H1 (cell line): ENCODE measurements around the gene WFDC8. TPM values are rescaled to one million over a fixed set of nuclear protein-coding genes. Genes with fewer than 3 reads are reported as not detected.

Experiments used
- CTCF ChIA-PET: fragments of 300-600 bp; sonication (Branson Sonifier 250); formaldehyde crosslinking; loops from one replicate; lab custom pipeline; 2021; ENCODE audit not compliant: partially characterized antibody; lab: Charles Lee
- POLR2A ChIA-PET: fragments of 300-600 bp; sonication (Branson Sonifier 250); formaldehyde crosslinking; loops from one replicate; lab custom pipeline; 2021; ENCODE audit warnings: inconsistent platforms; ENCODE audit not compliant: partially characterized antibody; lab: Charles Lee
- DNase-seq, 2 experiments: peaks; one replicate each; pipeline versions ENCODE4 v3.0.0 to v3.0.0-alpha.2; 2010 to 2022; ENCODE audit warnings: low spot score in 2 of 2, low read depth in 1 of 2, mixed read lengths in 1 of 2
- FAIRE-seq: peaks from 2 replicates; lab custom pipeline; 2011; peaks lifted over from hg19 to GRCh38; lab: Jason Lieb, UNC
- H2AFZ ChIP-seq: 2 replicates; pipeline ENCODE4 v1.8.1; 2012; ENCODE audit warnings: low read length, inconsistent platforms
- H2AK5ac ChIP-seq: 2 replicates; pipeline ENCODE4 v1.6.1; 2013; ENCODE audit warnings: low read depth, low read length
- H2BK120ac ChIP-seq: replicated peaks from 2 replicates; pipeline ENCODE3; 2013; ENCODE audit warnings: low read depth, low read length, inconsistent platforms
- H2BK12ac ChIP-seq: 2 replicates; pipeline ENCODE4 v1.6.1; 2013; ENCODE audit warnings: low read depth, low read length
- H2BK15ac ChIP-seq: 2 replicates; pipeline ENCODE4 v1.6.1; 2013; ENCODE audit warnings: low read length
- H2BK20ac ChIP-seq: 2 replicates; pipeline ENCODE4 v1.6.1; 2013; ENCODE audit warnings: low read length
- H2BK5ac ChIP-seq: 2 replicates; pipeline ENCODE4 v1.6.1; 2013; ENCODE audit warnings: low read depth, low read length
- H3K14ac ChIP-seq: 2 replicates; pipeline ENCODE4 v1.6.1; 2013; ENCODE audit warnings: inconsistent platforms; ENCODE audit not compliant: insufficient read length
- H3K18ac ChIP-seq: 2 replicates; pipeline ENCODE4 v1.6.1; 2013; ENCODE audit warnings: low read length; ENCODE audit errors: extremely low read depth
- H3K23ac ChIP-seq: 2 replicates; pipeline ENCODE4 v1.6.1; 2013; ENCODE audit warnings: inconsistent platforms; ENCODE audit not compliant: insufficient read length
- H3K23me2 ChIP-seq: 2 replicates; pipeline ENCODE4 v1.6.1; 2013; ENCODE audit warnings: low read depth, low read length
- H3K27ac ChIP-seq: 2 replicates; pipeline ENCODE4 v1.6.1; 2011; ENCODE audit warnings: low read depth, low read length, inconsistent platforms
- H3K27me3 ChIP-seq, 4 experiments: replicated peaks in 1 of 4; 1 replicate in 1 of 4; 2 replicates in 3 of 4; pipeline versions ENCODE4 v1.6.1 to v1.8.1; 2011 to 2013; ENCODE audit warnings: low read length in 3 of 4, mild to moderate bottlenecking in 3 of 4, inconsistent platforms in 2 of 4, mixed read lengths in 2 of 4, moderate library complexity in 1 of 4; ENCODE audit not compliant: control insufficient read depth in 3 of 4, insufficient read depth in 3 of 4; ENCODE audit errors: extremely low read depth in 1 of 4
- H3K36me3 ChIP-seq, 4 experiments: 2 replicates each; pipeline versions ENCODE4 v1.6.1 to v1.8.1; 2011 to 2013; ENCODE audit warnings: mild to moderate bottlenecking in 4 of 4, low read length in 3 of 4, moderate library complexity in 2 of 4, control low read depth in 1 of 4, inconsistent platforms in 1 of 4; ENCODE audit not compliant: insufficient read depth in 4 of 4, control insufficient read depth in 2 of 4
- H3K4ac ChIP-seq: replicated peaks from 2 replicates; pipeline ENCODE3; 2013; ENCODE audit warnings: low read length, low read depth, mixed read lengths, inconsistent platforms; ENCODE audit not compliant: insufficient read length
- H3K4me1 ChIP-seq, 4 experiments: replicated peaks in 1 of 4; 1 replicate in 1 of 4; 2 replicates in 3 of 4; pipeline versions ENCODE4 v1.6.1 to v1.8.1; 2011 to 2013; ENCODE audit warnings: low read length in 3 of 4, inconsistent platforms in 2 of 4, mixed read lengths in 1 of 4; ENCODE audit not compliant: insufficient read depth in 4 of 4, control insufficient read depth in 3 of 4
- H3K4me2 ChIP-seq, 2 experiments: 2 replicates each; pipeline versions ENCODE4 v1.6.1 to v1.8.1; 2011 to 2013; ENCODE audit warnings: low read depth in 2 of 2, low read length in 2 of 2, control low read depth in 1 of 2, inconsistent platforms in 1 of 2, mild to moderate bottlenecking in 1 of 2; ENCODE audit not compliant: insufficient read depth in 1 of 2
- H3K4me3 ChIP-seq, 4 experiments: fragments of 200-600, 300-600 bp in 1 of 4; sonication (generic), shearing (Covaris generic), sonication (Bioruptor Twin) in 1 of 4; 2 replicates each; pipeline versions ENCODE4 v1.5.1 to v1.8.1; 2011 to 2016; ENCODE audit warnings: low read length in 4 of 4, low read depth in 3 of 4, control low read depth in 2 of 4, inconsistent platforms in 2 of 4, mild to moderate bottlenecking in 2 of 4, mixed read lengths in 1 of 4, moderate library complexity in 1 of 4; ENCODE audit not compliant: insufficient read depth in 2 of 4; ENCODE audit errors: extremely low read depth in 1 of 4
- H3K56ac ChIP-seq: replicated peaks from 2 replicates; pipeline ENCODE3; 2013; ENCODE audit warnings: low read depth, mild to moderate bottlenecking, mixed read lengths, low read length, inconsistent platforms; ENCODE audit not compliant: insufficient read length
- H3K79me1 ChIP-seq: 2 replicates; pipeline ENCODE4 v1.6.1; 2013; ENCODE audit warnings: low read depth, low read length, control low read depth
- H3K79me2 ChIP-seq, 2 experiments: 2 replicates each; pipeline versions ENCODE4 v1.6.1 to v1.8.1; 2012 to 2013; ENCODE audit warnings: low read length in 2 of 2, mild to moderate bottlenecking in 2 of 2, inconsistent platforms in 1 of 2; ENCODE audit not compliant: insufficient read depth in 2 of 2, control insufficient read depth in 1 of 2
- H3K9ac ChIP-seq, 4 experiments: replicated peaks in 1 of 4; 1 replicate in 1 of 4; 2 replicates in 3 of 4; pipeline versions ENCODE4 v1.6.1 to v1.8.1; 2011 to 2013; ENCODE audit warnings: low read depth in 3 of 4, low read length in 3 of 4, control low read depth in 2 of 4, mild to moderate bottlenecking in 2 of 4, moderate library complexity in 2 of 4, inconsistent platforms in 1 of 4; ENCODE audit errors: extremely low read depth in 1 of 4
- H3K9me3 ChIP-seq, 2 experiments: 2 replicates each; pipeline versions ENCODE4 v1.6.1 to v1.8.1; 2012 to 2013; ENCODE audit warnings: mild to moderate bottlenecking in 2 of 2, moderate library complexity in 2 of 2, control low read depth in 1 of 2, inconsistent platforms in 1 of 2, low read depth in 1 of 2, low read length in 1 of 2, mixed read lengths in 1 of 2; ENCODE audit not compliant: insufficient read depth in 2 of 2
- H4K20me1 ChIP-seq, 2 experiments: replicated peaks in 1 of 2; 2 replicates each; pipeline versions ENCODE3 to v1.8.1; 2011 to 2013; ENCODE audit warnings: inconsistent platforms in 2 of 2, low read length in 2 of 2, mild to moderate bottlenecking in 1 of 2; ENCODE audit not compliant: insufficient read depth in 2 of 2, control insufficient read depth in 1 of 2
- H4K5ac ChIP-seq: 2 replicates; pipeline ENCODE4 v1.6.1; 2013; ENCODE audit warnings: low read length, low read depth, mixed read lengths, inconsistent platforms; ENCODE audit not compliant: insufficient read length
- H4K8ac ChIP-seq: 2 replicates; pipeline ENCODE4 v1.8.0; 2013; ENCODE audit warnings: mild to moderate bottlenecking, moderate library complexity, low read length, inconsistent platforms; ENCODE audit not compliant: insufficient read depth; ENCODE audit errors: extremely low read depth
- H4K91ac ChIP-seq: replicated peaks from 2 replicates; pipeline ENCODE3; 2013; ENCODE audit warnings: low read length, mixed read lengths, inconsistent platforms; ENCODE audit not compliant: insufficient read length
- ASH2L ChIP-seq: fragments of 200-600, 300-600 bp; sonication (generic); IDR thresholded peaks from one replicate; pipeline ENCODE4 v1.7.1; 2017; ENCODE audit warnings: low read length
- BACH1 ChIP-seq: IDR thresholded peaks from 2 replicates; pipeline ENCODE4 v1.6.1; 2012; ENCODE audit warnings: low read length, improper control_type of control experiment
- CBX5 ChIP-seq: fragments of 300-800, 300-1000 bp; sonication (generic); IDR thresholded peaks from 2 replicates; pipeline ENCODE4 v1.7.1; 2016; ENCODE audit warnings: antibody characterized with exemption, low read length, low read depth
- CBX8 ChIP-seq: fragments of 300-800, 300-1000 bp; sonication (generic); IDR thresholded peaks from 2 replicates; pipeline ENCODE4 v1.7.1; 2016; ENCODE audit warnings: low read depth, low read length, borderline replicate concordance
- FOSL1 ChIP-seq: IDR thresholded peaks from 2 replicates; pipeline ENCODE4 v1.6.1; 2011; ENCODE audit warnings: mild to moderate bottlenecking, low read depth, low read length, moderate library complexity; ENCODE audit not compliant: insufficient read depth
- HDAC6 ChIP-seq: IDR thresholded peaks from one replicate; pipeline ENCODE4 v1.7.1; 2012; ENCODE audit warnings: low read depth, mild to moderate bottlenecking, inconsistent platforms, low read length, moderate library complexity
- MAFK ChIP-seq: IDR thresholded peaks from 2 replicates; pipeline ENCODE4 v1.6.1; 2012; ENCODE audit warnings: low read depth, mild to moderate bottlenecking, improper control_type of control experiment, low read length
- NANOG ChIP-seq: IDR thresholded peaks from 2 replicates; pipeline ENCODE4 v1.6.1; 2011; ENCODE audit warnings: low read length, low read depth, mild to moderate bottlenecking, inconsistent platforms; ENCODE audit not compliant: insufficient read depth, poor library complexity, severe bottlenecking
- PHF8 ChIP-seq: fragments of 200-600 bp; sonication (generic); conservative IDR thresholded peaks from 2 replicates; pipeline ENCODE4 v1.7.1; 2012; ENCODE audit warnings: low read depth, mild to moderate bottlenecking, inconsistent platforms, low read length, moderate library complexity
- POU5F1 ChIP-seq: IDR thresholded peaks from 2 replicates; pipeline ENCODE4 v1.6.1; 2011; ENCODE audit warnings: low read depth, mild to moderate bottlenecking, low read length, moderate library complexity
- SIRT6 ChIP-seq: IDR thresholded peaks from one replicate; pipeline ENCODE4 v1.7.1; 2012; ENCODE audit warnings: low read length, inconsistent platforms
- SIX5 ChIP-seq: IDR thresholded peaks from 2 replicates; pipeline ENCODE4 v1.6.1; 2011; ENCODE audit warnings: mild to moderate bottlenecking, low read depth, low read length
- SP2 ChIP-seq: IDR thresholded peaks from 2 replicates; pipeline ENCODE4 v1.6.1; 2012; ENCODE audit warnings: mild to moderate bottlenecking, low read length, inconsistent platforms
- TAF7 ChIP-seq: optimal IDR thresholded peaks from 2 replicates; pipeline ENCODE3; 2011; ENCODE audit warnings: low read depth, mild to moderate bottlenecking, inconsistent platforms, low read length, moderate library complexity, borderline replicate concordance
- TBP ChIP-seq: IDR thresholded peaks from 2 replicates; pipeline ENCODE4 v1.6.1; 2011; ENCODE audit warnings: low read depth, low read length, improper control_type of control experiment
- WGBS, 2 experiments: shearing (Covaris generic) in 1 of 2; methylation state at CpG; one replicate each; pipeline versions ENCODE4 v1.1.6 to v1.1.7; 2013 to 2015; ENCODE audit warnings: low lambda C conversion rate in 2 of 2, mixed read lengths in 2 of 2, inconsistent platforms in 1 of 2, low coverage in 1 of 2, missing lambda C conversion rate in 1 of 2; ENCODE audit not compliant: insufficient replicate concordance in 2 of 2, insufficient coverage in 1 of 2, insufficient read length in 1 of 2; ENCODE audit errors: extremely low coverage in 1 of 2, missing lambda C conversion rate in 1 of 2; 5-methylcytosine and 5-hydroxymethylcytosine counted together
- polyA plus RNA-seq, 7 experiments: library from polyadenylated mRNA; depleted of rRNA in 3 of 7; stranded (reverse) in 5 of 7; unstranded in 2 of 7; fragments of >200 nt in 5 of 7; fragments of 200-250 nt in 2 of 7; gene quantifications; 1 replicate in 5 of 7; 2 replicates in 1 of 7; 4 replicates in 1 of 7; pipeline versions ENCODE4 v1.2.1 to v1.2.3, GENCODE V29; 2011 to 2013; ENCODE audit warnings: missing spikeins in 2 of 7, mixed read lengths in 2 of 7
- total RNA-seq: library from RNA; stranded (reverse); fragmentation: NEBNext Ultra II Directional; extraction: Animal tissue kit (Norgen Biotek cat#: 25700); gene quantifications from 2 replicates; pipeline ENCODE4 v1.2.1, GENCODE V29; 2021

The WFDC8 gene
- total and polyA plus RNA-seq, 2 of the 8 experiments (the other 6 are each of a cell fraction or from before 2014, with no cell fraction given) = not detected

DNA sequence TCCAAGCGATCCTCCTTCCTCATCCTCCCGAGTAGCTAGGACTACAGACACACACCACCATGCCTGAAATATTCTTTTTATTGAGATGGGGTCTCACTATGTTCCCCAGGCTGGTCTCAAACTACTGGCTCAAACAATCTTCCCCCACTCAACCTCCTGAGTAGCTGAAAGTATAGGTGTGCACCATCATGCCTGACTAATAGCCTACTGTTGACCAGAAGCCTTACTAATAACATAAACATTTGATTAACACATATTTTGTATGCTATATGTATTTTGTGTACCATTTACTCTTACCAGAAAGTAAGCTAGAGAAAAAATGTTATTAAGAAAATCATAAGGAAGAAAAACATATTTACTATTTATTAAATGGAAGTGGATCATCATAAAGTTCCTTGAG is 38.5 kb upstream of the WFDC8 start:
- no peak for FAIRE-seq
- Histone ChIP-seq H2BK15ac (no peak overlapping the region), H2BK12ac (no peak overlapping the region), H3K9me3 (no peaks in the 10 kb centered on the region), H3K79me1 (no peaks in the 10 kb centered on the region), H2AK5ac (no peak overlapping the region), H2AFZ (no peak overlapping the region), H2BK20ac (no peak overlapping the region), H3K4ac (no peak overlapping the region), H3K4me3 (no peak overlapping the region), H4K5ac (no peak overlapping the region), H3K56ac (no peak overlapping the region), H3K14ac (no peak overlapping the region), H4K20me1 (no peaks in the 10 kb centered on the region), H3K27ac (no peak overlapping the region), H3K79me2 (no peaks in the 10 kb centered on the region), H3K23ac (no peak overlapping the region), H2BK120ac (no peak overlapping the region), H3K4me2 (no peak overlapping the region), H3K9ac (no peak overlapping the region), H3K18ac (no peak overlapping the region), H4K8ac (no peak overlapping the region), H3K4me1 (no peaks in the 10 kb centered on the region), H3K27me3 (no peaks in the 10 kb centered on the region), H2BK5ac (no peak overlapping the region), H3K23me2 (no peaks in the 10 kb centered on the region), H4K91ac (no peak overlapping the region), H3K36me3 (no peaks in the 10 kb centered on the region)
- ChIA-PET CTCF (interaction anchor here (0.8 to 4.2 kb wide), 4 partner anchors 12 to 326 kb away, joined by 3 to 29 read pairs (median 4); partner anchors contain the start of genes WFDC10A and WFDC9), POLR2A (no interaction called here)
- 85% methylated on average over 2 of the region's 2 CpGs; no CpG with 5 or more reads in 1 of the 2 experiments for WGBS, 2 experiments
- DNase-seq = no peak
- no peak for TF ChIP-seq SP2
- TF ChIP-seq TAF7 = no peak
- TF ChIP-seq NANOG = no peak
- TF ChIP-seq HDAC6 = no peak
- no peak for TF ChIP-seq TBP
- TF ChIP-seq BACH1 = no peak
- no peak for TF ChIP-seq PHF8
- no peak for TF ChIP-seq FOSL1
- TF ChIP-seq MAFK = no peak
- TF ChIP-seq ASH2L = no peak
- TF ChIP-seq CBX5 = no peak
- no peak for TF ChIP-seq SIX5
- no peak for TF ChIP-seq POU5F1
- TF ChIP-seq CBX8 = no peak
- TF ChIP-seq SIRT6 = no peak
